ENCODE results near the gene MAP3K10. TPM values are rescaled to one million over a fixed set of nuclear protein-coding genes. Genes with fewer than 3 reads are reported as not detected.
"Not testable (repeated sequence)": the region's sequence is repeated elsewhere in the genome, so short reads cannot be mapped to it uniquely, and the experiment has no call there.

The MAP3K10 gene
- 18.1 TPM for total RNA-seq
- long read RNA-seq, transcript MAP3K10-201 (10 exons, 3,436 nt): major isoform, 5 of 22 reads
- long read RNA-seq, partial matches to known transcripts: 3 of 22 reads
- long read RNA-seq, other reads (novel, unspliced or antisense): 14 of 22 reads

DNA sequence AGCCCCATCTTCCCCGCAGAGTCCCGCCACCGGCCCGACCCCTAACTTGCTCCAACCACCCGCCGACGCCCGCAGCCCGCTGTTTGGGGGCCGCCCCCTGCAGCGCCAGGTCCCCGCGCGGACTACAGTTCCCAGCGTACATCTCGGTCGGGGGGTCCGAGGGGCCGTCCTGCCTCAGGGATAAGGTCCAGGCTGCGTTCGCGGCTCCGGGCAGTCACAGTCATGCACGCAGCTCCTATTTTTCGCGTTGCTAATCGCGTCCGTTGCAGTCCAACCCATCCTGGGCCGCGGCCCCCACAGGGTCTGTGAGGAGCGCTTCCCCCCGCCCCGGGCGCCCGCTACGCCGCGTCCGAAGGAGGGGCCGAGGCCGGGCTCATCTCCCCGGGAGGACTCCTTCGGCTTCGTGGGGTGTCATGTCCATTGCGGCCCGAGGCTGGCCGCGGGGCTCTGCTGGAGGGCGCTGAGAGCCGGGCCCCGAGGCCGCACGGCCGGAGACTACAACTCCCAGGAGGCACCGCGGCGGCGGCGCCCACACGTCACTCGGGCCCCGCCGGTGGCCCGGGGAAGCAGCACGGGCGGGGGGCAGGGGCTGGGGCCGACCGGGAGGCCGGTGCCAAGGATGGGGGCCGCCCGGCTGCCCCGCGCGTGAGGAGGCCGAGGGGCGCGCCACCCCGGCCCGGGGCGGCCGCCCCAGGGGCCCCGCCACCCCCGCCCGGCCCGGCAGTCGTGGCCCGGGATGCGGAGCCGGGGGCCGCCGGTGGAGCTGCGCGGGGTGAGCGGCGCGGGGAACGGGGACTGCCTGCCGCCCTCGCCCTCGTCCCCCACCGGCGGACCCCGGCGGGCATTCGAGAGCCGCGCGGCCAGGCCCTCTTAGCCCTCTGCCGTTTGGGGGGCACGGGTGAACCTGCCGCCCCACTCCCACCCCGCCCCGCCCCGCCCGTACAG lies at the start of gene MAP3K10:
Gene MAP3K10, plus strand, starts transcription at position 536 of the 945 bp plus-strand sequence. CDS start 606 bp downstream, outside the sequence.
- intact Hi-C loops (cut with DNase I): no loop called here
- DNase-seq (peak; percentile 86), ATAC-seq (ENCODE audit: poor library complexity) (peak; percentile 98)

- intact Hi-C loops (cut with DNase I): loop anchor here (2.0 kb wide), 1 partner anchor 77 kb away; the partner anchor contains the start of gene TTC9B
- ATAC-seq (ENCODE audit: poor library complexity) (no peak), DNase-seq (no peak)
Observed at GRCh38 chr19:40141551-40141950, 49.7 kb upstream of the MAP3K10 start.

DNA sequence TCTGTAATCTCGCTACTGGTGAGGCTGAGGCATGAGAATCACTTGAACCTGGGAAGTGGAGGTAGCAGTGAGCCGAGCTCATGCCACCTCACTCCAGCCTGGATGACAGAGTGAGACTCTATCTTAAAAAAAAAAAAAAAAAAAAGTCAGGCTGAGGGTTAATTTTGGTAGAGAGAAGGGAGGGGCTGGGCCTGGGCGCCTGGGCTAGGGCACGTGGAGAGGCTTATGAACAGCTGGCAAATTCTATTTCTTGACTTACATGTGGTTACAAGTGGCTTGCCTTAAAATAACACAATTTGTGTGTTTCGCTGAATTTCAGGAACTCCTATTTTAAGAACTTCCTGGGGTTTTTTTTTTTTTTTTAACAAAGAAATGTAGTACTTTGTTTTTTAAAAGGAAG lies 47.6 kb upstream of the MAP3K10 start:
- intact Hi-C loops (cut with DNase I): no loop called here
- peak; percentile 80 for ATAC-seq (ENCODE audit: poor library complexity)

GRCh38 chr19:40144151-40144550 lies 47.1 kb upstream of the MAP3K10 start:
- intact Hi-C loops (cut with DNase I): no loop called here
- DNase-seq (no peak), ATAC-seq (ENCODE audit: poor library complexity) (no peak)

More for the DNA sequence above, 47.6 kb upstream of the MAP3K10 start:
- DNase-seq: peak; percentile 53

DNA sequence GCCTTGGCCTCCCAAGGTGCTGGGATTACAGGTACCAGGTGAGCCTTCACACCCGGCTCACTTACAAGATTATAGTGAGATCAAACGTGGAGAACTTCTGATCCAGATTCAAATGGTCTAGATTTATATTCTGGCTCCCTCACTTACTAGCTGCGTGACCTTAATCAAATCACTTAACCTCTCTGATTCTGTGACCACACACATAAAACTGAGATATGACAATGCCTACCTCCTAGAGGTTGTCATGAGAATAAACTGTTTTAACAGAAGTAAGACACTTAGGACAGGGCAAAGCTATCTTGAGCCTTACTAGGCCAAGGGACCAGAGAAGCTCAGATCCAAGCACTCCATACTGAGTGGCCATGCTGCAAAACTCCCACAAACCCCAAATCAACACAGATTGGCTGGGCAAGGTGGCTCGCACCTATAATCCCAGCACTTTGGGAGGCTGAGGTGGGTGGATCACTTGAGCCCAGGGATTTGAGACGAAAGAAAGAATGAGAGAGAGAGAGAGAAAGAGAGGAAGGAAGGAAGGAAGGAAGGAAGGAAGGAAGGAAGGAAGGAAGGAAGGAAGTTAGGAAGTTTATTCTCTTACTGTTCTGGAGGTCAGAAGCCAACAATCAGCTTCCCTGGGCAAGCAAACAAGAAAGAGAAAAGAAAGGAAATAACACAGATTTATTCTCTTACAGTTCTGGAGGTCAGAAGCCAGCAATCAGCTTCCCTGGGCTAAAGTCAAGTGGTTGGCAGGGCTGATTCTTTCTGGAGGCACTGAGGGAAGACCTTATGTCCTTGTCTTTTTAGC lies 46.1 kb upstream of the MAP3K10 start:
- intact Hi-C loops (cut with DNase I): no loop called here
- DNase-seq (no peak), ATAC-seq (ENCODE audit: poor library complexity) (no peak)

DNA sequence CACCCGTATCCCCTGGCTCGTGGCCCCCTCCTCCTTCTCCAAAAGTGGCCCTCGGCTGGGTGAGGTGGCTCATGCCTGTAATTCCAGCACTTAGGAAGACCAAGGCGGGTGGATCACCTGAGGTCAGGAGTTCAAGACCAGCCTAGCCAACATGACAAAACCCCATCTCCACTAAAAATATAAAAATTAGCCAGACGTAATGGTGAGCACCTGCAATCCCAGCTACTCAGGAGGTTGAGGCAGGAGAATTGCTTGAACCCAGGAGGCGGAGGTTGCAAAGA lies 45.5 kb upstream of the MAP3K10 start:
- DNase-seq; ATAC-seq (ENCODE audit: poor library complexity); intact Hi-C loops (cut with DNase I): not testable (repeated sequence)

DNA sequence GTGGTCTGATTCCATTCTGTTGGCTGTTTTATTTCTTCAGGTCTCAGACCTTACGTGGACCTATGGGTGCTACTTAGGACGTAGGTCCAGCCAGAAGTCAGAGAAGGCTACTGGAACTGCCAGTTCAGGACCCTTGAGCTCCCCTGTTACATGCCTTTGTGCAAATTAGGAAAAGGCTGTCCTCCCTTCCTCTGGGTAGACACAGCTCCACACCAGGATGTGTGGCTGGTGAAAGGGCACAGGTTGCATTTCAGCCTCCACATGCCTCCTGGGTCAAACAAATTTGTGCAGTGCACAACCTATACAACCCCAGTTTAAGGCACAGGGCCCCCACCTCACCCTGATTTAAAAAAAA lies 43.9 kb upstream of the MAP3K10 start:
- ATAC-seq (ENCODE audit: poor library complexity) (no peak), DNase-seq (no peak)
- intact Hi-C loops (cut with DNase I): no loop called here

GRCh38 chr19:40147693-40148347 lies 43.4 kb upstream of the MAP3K10 start:
- peak; percentile 46 for ATAC-seq (ENCODE audit: poor library complexity)
- no peak for DNase-seq

GRCh38 chr19:40149501-40149900 lies 41.7 kb upstream of the MAP3K10 start:
- DNase-seq: no peak
- ATAC-seq (ENCODE audit: poor library complexity): no peak
- intact Hi-C loops (cut with DNase I): no loop called here

More at GRCh38 chr19:40147693-40148347, 43.4 kb upstream of the MAP3K10 start:
- intact Hi-C loops (cut with DNase I): no loop called here

- DNase-seq (no peak), ATAC-seq (ENCODE audit: poor library complexity) (no peak)
- intact Hi-C loops (cut with DNase I): no loop called here
Observed at GRCh38 chr19:40150170-40150569, 41.1 kb upstream of the MAP3K10 start.

DNA sequence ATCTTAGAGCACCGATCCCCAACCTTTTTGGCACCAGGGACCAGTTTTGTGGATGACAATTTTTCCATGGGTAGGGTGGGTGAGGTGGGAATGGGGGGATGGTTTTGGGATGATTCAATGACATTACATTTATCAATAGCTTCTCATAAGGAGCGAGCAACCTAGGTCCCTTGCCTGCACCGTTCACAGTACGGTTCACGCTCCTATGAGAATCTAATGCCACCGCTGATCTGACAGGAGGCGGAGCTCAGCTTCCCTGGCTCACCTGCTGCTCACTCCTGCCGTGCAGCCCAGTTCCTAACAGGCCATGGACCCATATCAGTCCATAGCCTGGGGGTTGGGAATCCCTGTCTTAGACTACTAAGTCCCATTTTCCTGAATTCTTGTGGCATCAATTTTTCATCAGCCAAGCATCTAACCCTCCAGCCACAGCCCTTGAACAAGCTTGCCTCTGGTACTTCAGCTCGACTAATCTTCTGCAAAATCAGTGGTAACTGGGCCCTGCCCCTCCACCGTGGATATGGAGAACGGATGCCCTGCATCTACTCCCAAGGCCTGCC lies 37.0 kb upstream of the MAP3K10 start:
- no peak for DNase-seq
- intact Hi-C loops (cut with DNase I): no loop called here
- ATAC-seq (ENCODE audit: poor library complexity): no peak

- ATAC-seq (ENCODE audit: poor library complexity) (no peak), DNase-seq (no peak)
- intact Hi-C loops (cut with DNase I): no loop called here
Observed at GRCh38 chr19:40155749-40156265, 35.4 kb upstream of the MAP3K10 start.

DNA sequence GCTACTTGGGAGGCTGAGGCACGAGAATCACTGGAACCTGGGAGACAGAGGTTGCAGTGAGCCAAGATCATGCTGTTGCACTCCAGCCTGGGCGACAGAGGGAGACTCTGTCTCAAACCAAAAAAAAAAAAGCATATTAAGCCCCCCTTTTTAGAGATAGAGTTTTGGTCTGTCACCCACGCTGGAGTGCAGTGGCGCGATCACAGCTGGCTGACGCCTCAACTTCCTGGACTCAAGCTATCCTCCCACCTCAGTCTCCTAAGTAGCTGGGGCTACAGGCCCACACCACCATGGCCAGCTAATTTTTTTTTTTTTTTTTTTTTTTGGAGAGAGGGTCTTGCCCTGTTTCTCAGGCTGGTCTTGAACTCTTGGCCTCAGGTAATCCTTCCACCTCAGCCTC lies 34.2 kb upstream of the MAP3K10 start:
- intact Hi-C loops (cut with DNase I): no loop called here
- ATAC-seq (ENCODE audit: poor library complexity): no peak
- no peak for DNase-seq

GRCh38 chr19:40159744-40160143 lies 31.5 kb upstream of the MAP3K10 start:
- ATAC-seq (ENCODE audit: poor library complexity): no peak
- intact Hi-C loops (cut with DNase I): no loop called here
- DNase-seq: no peak

DNA sequence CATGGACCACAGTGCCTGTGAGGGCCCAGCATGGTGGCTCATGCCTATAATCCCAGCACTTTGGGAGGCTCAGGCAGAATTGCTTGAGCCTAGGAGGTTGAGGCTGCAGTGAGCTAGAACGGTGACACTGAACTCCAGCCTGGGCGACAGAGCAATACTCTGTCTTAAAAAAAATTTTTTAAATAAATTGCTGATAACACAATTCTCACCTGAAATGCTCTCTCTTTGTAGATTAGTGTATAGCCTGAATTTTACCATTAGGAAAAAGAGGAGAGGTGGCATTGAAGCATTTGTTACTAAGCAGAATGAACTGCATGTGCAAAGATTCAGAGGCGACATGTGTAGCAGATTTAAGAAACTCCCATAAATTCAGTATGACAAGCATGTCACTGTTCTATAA lies 29.1 kb upstream of the MAP3K10 start:
- intact Hi-C loops (cut with DNase I): no loop called here
- ATAC-seq (ENCODE audit: poor library complexity): no peak
- no peak for DNase-seq

- intact Hi-C loops (cut with DNase I): no loop called here
- ATAC-seq (ENCODE audit: poor library complexity) (no peak), DNase-seq (no peak)
Observed at GRCh38 chr19:40163541-40164129, 27.6 kb upstream of the MAP3K10 start.

DNA sequence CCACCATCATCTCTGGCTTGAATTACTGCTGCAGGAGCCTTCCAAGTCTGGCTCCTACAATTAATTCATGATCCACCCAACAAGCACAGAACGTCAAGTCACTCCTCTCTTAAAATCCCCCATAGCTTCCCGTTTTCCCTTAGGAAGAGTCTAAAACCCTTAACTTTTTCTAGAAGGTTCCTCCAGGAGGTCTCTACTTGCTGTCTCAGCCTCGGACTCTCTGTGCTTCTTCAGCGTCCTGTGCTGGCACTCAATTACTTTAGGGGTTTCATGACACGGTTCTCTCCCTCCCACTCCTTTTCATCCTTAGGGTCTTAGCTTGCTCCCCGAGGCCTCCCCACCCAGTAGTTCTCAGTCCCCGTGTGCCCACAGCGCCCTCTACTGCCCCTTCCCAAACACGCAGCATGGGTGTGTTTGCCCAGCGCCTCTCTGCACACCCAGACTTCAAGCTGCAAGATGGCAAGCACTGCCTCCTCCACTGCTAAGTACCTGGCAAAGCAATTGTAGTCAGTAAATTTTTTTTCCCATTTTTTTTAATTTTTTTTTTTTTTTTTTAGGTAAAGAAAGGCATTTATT lies 25.8 kb upstream of the MAP3K10 start:
- intact Hi-C loops (cut with DNase I): no loop called here
- ATAC-seq (ENCODE audit: poor library complexity) (no peak), DNase-seq (peak; percentile 66)
